Measurements from ENCODE around the gene PRRC2B.
"Not testable (repeated sequence)": the region's sequence is repeated elsewhere in the genome, so short reads cannot be mapped to it uniquely, and the experiment has no call there.

The PRRC2B gene

DNA sequence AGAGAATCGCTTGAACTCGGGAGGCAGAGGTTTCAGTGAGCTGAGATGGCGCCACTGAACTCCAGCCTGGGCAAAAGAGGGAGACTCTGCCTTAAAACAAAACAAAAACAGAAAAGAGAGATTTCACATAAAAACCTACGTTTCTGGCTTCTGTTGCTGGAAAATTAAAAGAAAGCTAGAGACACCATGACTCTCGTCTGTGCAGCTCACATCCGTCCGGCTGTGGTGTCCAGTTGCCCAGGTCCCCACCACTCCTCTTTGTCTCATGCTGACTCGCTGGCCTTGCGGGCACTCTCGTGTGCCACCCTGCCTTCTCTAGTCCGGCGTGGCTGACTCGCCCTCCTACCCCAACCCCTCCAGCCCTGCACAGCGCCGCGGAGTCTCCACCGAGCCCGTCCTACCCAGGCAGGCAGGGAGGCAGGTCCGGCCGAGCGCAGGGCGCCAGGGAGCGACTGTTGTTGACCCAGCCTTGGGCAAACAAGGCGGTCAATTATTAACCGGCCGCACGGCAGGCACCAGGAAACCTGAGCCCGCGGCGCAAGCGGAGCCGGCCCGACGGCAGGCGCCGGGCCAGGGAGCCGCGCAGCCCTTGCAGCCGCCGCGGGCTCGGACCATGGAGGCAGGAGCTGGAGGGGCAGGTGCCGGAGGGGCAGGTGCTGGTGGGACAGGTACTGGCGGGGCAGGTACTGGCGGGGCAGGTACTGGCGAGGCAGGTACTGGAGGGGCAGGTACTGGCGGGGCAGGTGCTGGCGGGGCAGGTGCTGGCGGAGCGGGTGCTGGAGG lies 151.3 kb downstream of the PRRC2B start, which contains the start of gene PRRT1B:
PRRT1B (plus strand) TSS at position 521 of the 783 bp plus-strand sequence; CDS start at position 614, 93 bp downstream.
- Histone ChIP-seq H3K27ac (no peak within 1 kb of the TSS), H3K4me3 (ENCODE audit: low read depth, low read length) (no peak within 1 kb of the TSS), H3K36me3 (replicated peaks) (no peaks in the 10 kb centered on the region), H3K27me3 (replicated peaks) (peaks cover 27% of the 10 kb centered on the region)
- DNase-seq, result no peak
- in situ Hi-C loops (cut with HindIII; ENCODE audit: low pct_ligation_motif_present, low sequenced_read_pairs), result no loop called here
- TF ChIP-seq, protein P1, sequence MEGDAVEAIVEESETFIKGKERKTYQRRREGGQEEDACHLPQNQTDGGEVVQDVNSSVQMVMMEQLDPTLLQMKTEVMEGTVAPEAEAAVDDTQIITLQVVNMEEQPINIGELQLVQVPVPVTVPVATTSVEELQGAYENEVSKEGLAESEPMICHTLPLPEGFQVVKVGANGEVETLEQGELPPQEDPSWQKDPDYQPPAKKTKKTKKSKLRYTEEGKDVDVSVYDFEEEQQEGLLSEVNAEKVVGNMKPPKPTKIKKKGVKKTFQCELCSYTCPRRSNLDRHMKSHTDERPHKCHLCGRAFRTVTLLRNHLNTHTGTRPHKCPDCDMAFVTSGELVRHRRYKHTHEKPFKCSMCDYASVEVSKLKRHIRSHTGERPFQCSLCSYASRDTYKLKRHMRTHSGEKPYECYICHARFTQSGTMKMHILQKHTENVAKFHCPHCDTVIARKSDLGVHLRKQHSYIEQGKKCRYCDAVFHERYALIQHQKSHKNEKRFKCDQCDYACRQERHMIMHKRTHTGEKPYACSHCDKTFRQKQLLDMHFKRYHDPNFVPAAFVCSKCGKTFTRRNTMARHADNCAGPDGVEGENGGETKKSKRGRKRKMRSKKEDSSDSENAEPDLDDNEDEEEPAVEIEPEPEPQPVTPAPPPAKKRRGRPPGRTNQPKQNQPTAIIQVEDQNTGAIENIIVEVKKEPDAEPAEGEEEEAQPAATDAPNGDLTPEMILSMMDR (IDR thresholded peaks at IDR 0.05; ENCODE audit: low read depth, low read length, missing control alignments), result no peak

- TF ChIP-seq, protein P1 (IDR thresholded peaks at IDR 0.05; ENCODE audit: low read depth, low read length, missing control alignments), result no peak
- no peak overlapping the region for H3K4me3 ChIP-seq (ENCODE audit: low read depth, low read length)
- no peak overlapping the region for H3K27ac ChIP-seq
- in situ Hi-C loops (cut with HindIII; ENCODE audit: low pct_ligation_motif_present, low sequenced_read_pairs), result no loop called here
- DNase-seq, result no peak
- no peaks in the 10 kb centered on the region for H3K36me3 ChIP-seq (replicated peaks)
- H3K27me3 ChIP-seq (replicated peaks), result peaks cover 27% of the 10 kb centered on the region
Measured at GRCh38 chr9:131545786-131546335, 152.0 kb downstream of the PRRC2B start.

DNA sequence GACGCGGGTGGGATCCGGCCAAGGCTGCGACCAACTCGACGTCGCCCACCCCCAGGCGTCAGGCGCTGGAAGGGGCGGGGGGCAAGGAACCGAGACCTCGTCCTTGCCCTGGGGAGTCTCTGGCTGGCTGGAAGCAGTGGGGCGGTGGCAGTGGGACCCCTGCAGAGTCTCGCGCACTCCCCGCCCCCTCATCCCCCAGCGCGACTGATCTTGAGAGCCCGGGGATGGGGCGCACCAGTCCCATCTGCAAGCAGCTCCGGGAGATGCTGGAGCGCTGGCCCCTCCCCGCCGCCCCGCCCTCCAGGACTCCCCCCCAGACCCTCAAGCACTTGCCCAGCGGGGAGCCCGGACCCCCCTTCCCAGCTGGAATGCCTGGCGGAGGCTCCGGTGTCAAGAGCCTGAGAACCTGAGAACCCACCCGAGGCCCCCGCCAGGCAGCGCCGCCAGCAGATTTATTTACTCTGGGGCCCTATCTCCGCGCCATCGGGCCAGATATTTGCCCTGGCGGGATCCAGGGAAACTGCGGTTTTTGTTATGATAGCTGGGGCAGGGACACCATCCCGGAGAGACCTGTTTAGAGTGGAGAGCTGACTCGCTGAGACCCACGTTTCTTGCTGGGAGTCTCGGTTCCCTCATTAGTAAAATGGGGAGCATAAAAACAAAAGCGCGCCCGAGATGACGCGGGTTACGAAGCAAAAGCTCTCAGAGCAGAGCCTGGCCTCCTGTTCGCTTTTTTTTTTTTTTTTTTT lies 152.6 kb downstream of the PRRC2B start:
- H3K36me3 ChIP-seq (replicated peaks), result no peaks in the 10 kb centered on the region
- H3K27ac ChIP-seq, result no peak overlapping the region
- H3K4me3 ChIP-seq (ENCODE audit: low read depth, low read length), result peak overlapping the region; percentile 15
- DNase-seq, result no peak
- in situ Hi-C loops (cut with HindIII; ENCODE audit: low pct_ligation_motif_present, low sequenced_read_pairs), result no loop called here
- TF ChIP-seq, protein P1 (IDR thresholded peaks at IDR 0.05; ENCODE audit: low read depth, low read length, missing control alignments), result peak; percentile 38
- H3K27me3 ChIP-seq (replicated peaks), result peaks cover 27% of the 10 kb centered on the region

GRCh38 chr9:131549186-131549585 lies 155.3 kb downstream of the PRRC2B start:
- DNase-seq; H3K4me3 ChIP-seq (ENCODE audit: low read depth, low read length); in situ Hi-C loops (cut with HindIII; ENCODE audit: low pct_ligation_motif_present, low sequenced_read_pairs); H3K27ac ChIP-seq; H3K36me3 ChIP-seq (replicated peaks): not testable (repeated sequence)
- peaks cover 28% of the 10 kb centered on the region for H3K27me3 ChIP-seq (replicated peaks)

Measured in brain microvascular endothelial cell (primary cell).